GM18498 (cell line): ENCODE measurements around the gene CHI3L1.

Experiments
- ATAC-seq: cut with Tn5 transposase; IDR thresholded peaks from one replicate; pipeline ENCODE4 v1.9.1; 2021; ENCODE audit warnings: mild to moderate bottlenecking, moderate library complexity; ENCODE audit not compliant: unreplicated experiment

Gene CHI3L1

GRCh38 chr1:203181586-203182386 is 4.7 kb downstream of the CHI3L1 start:
- ATAC-seq, result no peak

- no peak for ATAC-seq
These were observed 5.7 kb downstream of the CHI3L1 start for GRCh38 chr1:203180611-203181330.

- no peak for ATAC-seq
These were observed 6.9 kb downstream of the CHI3L1 start for GRCh38 chr1:203179667-203180005.

- ATAC-seq, result no peak
These were observed 7.5 kb downstream of the CHI3L1 start for GRCh38 chr1:203178821-203179666.

GRCh38 chr1:203178083-203178482 is 8.4 kb downstream of the CHI3L1 start:
- no peak for ATAC-seq

- no peak for ATAC-seq
These were observed 8.9 kb downstream of the CHI3L1 start for GRCh38 chr1:203177470-203178039.

GRCh38 chr1:203177036-203177405 is 9.5 kb downstream of the CHI3L1 start:
- ATAC-seq, result no peak

- no peak for ATAC-seq
These were observed 10.1 kb downstream of the CHI3L1 start for GRCh38 chr1:203176273-203177035.

GRCh38 chr1:203175827-203176241 is 10.7 kb downstream of the CHI3L1 start:
- ATAC-seq, result no peak

- no peak for ATAC-seq
These were observed 11.2 kb downstream of the CHI3L1 start, which contains the start of gene MYBPH for GRCh38 chr1:203175237-203175826. TSS of gene MYBPH (minus strand) at chr1:203175826. CDS start at chr1:203175755, 71 bp downstream.

- ATAC-seq, result no peak
These were observed 12.0 kb downstream of the CHI3L1 start for GRCh38 chr1:203174324-203174985.

GRCh38 chr1:203173566-203173965 is 12.9 kb downstream of the CHI3L1 start:
- no peak for ATAC-seq

GRCh38 chr1:203173011-203173555 is 13.4 kb downstream of the CHI3L1 start:
- ATAC-seq, result no peak

GRCh38 chr1:203172184-203173010 is 14.1 kb downstream of the CHI3L1 start:
- ATAC-seq, result no peak

GRCh38 chr1:203171341-203172183 is 14.9 kb downstream of the CHI3L1 start:
- ATAC-seq, result no peak

GRCh38 chr1:203170625-203171330 is 15.7 kb downstream of the CHI3L1 start:
- no peak for ATAC-seq
